ENCODE results near the gene VPS51. TPM values are rescaled to one million over a fixed set of nuclear protein-coding genes. Genes with fewer than 3 reads are reported as not detected.

The VPS51 gene
- total and polyA plus RNA-seq, 2 of the 13 experiments (the other 11 are each of a cell fraction or from before 2014, with no cell fraction given), result 76.3 to 90.6 TPM

DNA sequence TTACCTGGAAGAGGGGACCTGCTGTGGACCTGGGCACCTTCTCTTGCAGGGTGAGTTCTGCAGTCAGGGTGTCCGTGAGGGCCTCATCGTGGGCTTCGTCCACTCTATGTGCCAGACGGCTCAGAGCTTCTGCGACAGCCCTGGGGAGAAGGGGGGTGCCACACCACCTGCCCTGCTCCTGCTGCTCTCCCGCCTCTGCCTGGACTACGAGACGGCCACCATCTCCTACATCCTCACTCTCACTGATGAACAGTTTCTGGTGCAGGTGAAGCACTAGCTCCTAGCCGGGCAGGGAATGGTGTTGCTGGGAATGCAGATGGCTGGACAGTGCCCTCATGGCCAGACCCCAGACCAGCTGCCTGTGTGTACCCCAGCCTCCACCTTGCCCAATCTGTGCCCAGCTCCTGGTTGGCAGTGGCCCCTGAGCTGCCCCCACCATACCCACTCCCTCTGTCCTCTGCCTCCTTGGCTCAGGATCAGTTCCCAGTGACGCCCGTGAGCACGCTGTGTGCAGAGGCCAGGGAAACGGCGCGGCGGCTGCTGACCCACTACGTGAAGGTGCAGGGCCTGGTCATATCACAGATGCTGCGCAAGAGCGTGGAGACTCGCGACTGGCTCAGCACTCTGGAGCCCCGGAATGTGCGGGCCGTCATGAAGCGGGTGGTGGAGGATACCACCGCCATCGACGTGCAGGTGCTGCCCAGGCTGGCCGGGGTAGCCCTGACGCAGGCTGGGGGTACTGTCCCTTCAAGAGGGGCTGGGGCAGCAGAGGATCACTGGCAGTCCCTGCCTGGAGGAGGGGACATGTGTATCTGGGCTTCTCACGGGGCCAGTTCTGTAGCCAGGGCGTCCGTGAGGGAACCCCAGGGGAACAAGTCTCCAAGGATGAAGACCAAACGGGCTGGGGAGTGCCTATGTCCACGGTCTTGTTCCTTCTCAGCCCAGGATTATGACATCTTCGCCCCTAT, 13.5 kb downstream of the VPS51 start (continued):
- TF ChIP-seq, protein P1, sequence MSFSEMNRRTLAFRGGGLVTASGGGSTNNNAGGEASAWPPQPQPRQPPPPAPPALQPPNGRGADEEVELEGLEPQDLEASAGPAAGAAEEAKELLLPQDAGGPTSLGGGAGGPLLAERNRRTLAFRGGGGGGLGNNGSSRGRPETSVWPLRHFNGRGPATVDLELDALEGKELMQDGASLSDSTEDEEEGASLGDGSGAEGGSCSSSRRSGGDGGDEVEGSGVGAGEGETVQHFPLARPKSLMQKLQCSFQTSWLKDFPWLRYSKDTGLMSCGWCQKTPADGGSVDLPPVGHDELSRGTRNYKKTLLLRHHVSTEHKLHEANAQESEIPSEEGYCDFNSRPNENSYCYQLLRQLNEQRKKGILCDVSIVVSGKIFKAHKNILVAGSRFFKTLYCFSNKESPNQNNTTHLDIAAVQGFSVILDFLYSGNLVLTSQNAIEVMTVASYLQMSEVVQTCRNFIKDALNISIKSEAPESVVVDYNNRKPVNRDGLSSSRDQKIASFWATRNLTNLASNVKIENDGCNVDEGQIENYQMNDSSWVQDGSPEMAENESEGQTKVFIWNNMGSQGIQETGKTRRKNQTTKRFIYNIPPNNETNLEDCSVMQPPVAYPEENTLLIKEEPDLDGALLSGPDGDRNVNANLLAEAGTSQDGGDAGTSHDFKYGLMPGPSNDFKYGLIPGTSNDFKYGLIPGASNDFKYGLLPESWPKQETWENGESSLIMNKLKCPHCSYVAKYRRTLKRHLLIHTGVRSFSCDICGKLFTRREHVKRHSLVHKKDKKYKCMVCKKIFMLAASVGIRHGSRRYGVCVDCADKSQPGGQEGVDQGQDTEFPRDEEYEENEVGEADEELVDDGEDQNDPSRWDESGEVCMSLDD (CRISPR knock-in tag; IDR thresholded peaks at IDR 0.05; ENCODE audit: borderline replicate concordance), result no peak
- TF ChIP-seq SRY (CRISPR knock-in tag; IDR thresholded peaks at IDR 0.05) (no peak), ZNF251 (CRISPR knock-in tag; IDR thresholded peaks at IDR 0.05) (no peak)
- TF ChIP-seq, protein P2, sequence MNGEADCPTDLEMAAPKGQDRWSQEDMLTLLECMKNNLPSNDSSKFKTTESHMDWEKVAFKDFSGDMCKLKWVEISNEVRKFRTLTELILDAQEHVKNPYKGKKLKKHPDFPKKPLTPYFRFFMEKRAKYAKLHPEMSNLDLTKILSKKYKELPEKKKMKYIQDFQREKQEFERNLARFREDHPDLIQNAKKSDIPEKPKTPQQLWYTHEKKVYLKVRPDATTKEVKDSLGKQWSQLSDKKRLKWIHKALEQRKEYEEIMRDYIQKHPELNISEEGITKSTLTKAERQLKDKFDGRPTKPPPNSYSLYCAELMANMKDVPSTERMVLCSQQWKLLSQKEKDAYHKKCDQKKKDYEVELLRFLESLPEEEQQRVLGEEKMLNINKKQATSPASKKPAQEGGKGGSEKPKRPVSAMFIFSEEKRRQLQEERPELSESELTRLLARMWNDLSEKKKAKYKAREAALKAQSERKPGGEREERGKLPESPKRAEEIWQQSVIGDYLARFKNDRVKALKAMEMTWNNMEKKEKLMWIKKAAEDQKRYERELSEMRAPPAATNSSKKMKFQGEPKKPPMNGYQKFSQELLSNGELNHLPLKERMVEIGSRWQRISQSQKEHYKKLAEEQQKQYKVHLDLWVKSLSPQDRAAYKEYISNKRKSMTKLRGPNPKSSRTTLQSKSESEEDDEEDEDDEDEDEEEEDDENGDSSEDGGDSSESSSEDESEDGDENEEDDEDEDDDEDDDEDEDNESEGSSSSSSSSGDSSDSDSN (CRISPR knock-in tag; IDR thresholded peaks at IDR 0.05), result no peak
